ENCODE measurements around the gene TRIM54. TPM values are rescaled to one million over a fixed set of nuclear protein-coding genes. Genes with fewer than 3 reads are reported as not detected.
"Not testable (repeated sequence)": the region's sequence is repeated elsewhere in the genome, so short reads cannot be mapped to it uniquely, and the experiment has no call there.

Gene TRIM54
- total and polyA plus RNA-seq, 12 donors: 1.2 to 47.1 (median 13.9) TPM

DNA sequence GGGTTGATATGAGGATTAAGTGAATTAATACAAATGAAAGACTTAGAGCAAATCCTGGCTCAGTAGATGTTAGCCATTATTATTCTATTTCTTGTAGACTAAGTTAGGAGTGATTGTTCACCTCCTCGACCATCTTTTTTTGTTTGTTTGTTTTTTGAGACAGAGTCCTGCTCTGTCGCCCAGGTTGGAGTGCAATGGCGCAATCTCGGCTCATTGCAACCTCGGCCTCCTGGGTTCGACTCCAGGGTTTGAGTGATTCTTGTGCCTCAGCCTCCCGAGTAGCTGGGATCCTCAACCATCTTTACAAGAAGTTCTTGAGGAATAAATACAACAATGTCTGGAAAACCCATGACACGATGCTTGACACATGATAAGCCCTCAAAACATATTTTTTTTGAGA is 12.7 kb downstream of the TRIM54 start:
- no peak for DNase-seq
- H3K27ac ChIP-seq: no peak overlapping the region
- intact Hi-C loops (cut with DNase I): no loop called here

GRCh38 chr2:27296481-27296880 is 14.3 kb downstream of the TRIM54 start:
- no peak for TF ChIP-seq CTCF (IDR thresholded peaks at IDR 0.05)
- no peak for TF ChIP-seq POLR2A (IDR thresholded peaks at IDR 0.05)
- Histone ChIP-seq H3K4me3 (no peak overlapping the region), H3K27me3 (no peaks in the 10 kb centered on the region), H3K4me1 (replicated peaks in 1 of 2) (peaks cover 19 to 20% of the 10 kb centered on the region in 2 donors), H3K36me3 (replicated peaks in 1 of 2) (no peaks in the 10 kb centered on the region), H3K27ac (no peak overlapping the region), H3K9me3 (replicated peaks in 1 of 3) (no peaks in the 10 kb centered on the region)
- 61 to 84% (median 77%) methylated on average over 4 of the region's 4 CpGs for WGBS, 4 donors
- DNase-seq: no peak
- intact Hi-C loops (cut with DNase I): no loop called here

More for the DNA sequence above, 12.7 kb downstream of the TRIM54 start:
- no peak overlapping the region for H3K4me3 ChIP-seq
- no peaks in the 10 kb centered on the region for H3K36me3 ChIP-seq (replicated peaks in 1 of 2)
- H3K9me3 ChIP-seq (replicated peaks in 1 of 3): no peaks in the 10 kb centered on the region
- WGBS, 4 donors: 90 to 95% (median 92%) methylated on average over 8 of the region's 8 CpGs
- TF ChIP-seq POLR2A (IDR thresholded peaks at IDR 0.05) (no peak), CTCF (IDR thresholded peaks at IDR 0.05) (no peak)
- H3K27me3 ChIP-seq: no peaks in the 10 kb centered on the region
- H3K4me1 ChIP-seq (replicated peaks in 1 of 2): peaks cover 19 to 20% of the 10 kb centered on the region in 2 donors

GRCh38 chr2:27297195-27297594 is 15.0 kb downstream of the TRIM54 start:
- no peak for TF ChIP-seq POLR2A (IDR thresholded peaks at IDR 0.05)
- TF ChIP-seq CTCF (IDR thresholded peaks at IDR 0.05): no peak
- 89 to 95% (median 93%) methylated on average over 3 of the region's 3 CpGs for WGBS, 4 donors
- Histone ChIP-seq H3K4me1 (replicated peaks in 1 of 2) (peaks cover 19% of the 10 kb centered on the region in 2 donors), H3K27me3 (no peaks in the 10 kb centered on the region), H3K27ac (no peak overlapping the region), H3K9me3 (replicated peaks in 1 of 3) (no peaks in the 10 kb centered on the region), H3K4me3 (no peak overlapping the region), H3K36me3 (replicated peaks in 1 of 2) (no peaks in the 10 kb centered on the region)
- no peak for DNase-seq
- intact Hi-C loops (cut with DNase I): no loop called here

DNA sequence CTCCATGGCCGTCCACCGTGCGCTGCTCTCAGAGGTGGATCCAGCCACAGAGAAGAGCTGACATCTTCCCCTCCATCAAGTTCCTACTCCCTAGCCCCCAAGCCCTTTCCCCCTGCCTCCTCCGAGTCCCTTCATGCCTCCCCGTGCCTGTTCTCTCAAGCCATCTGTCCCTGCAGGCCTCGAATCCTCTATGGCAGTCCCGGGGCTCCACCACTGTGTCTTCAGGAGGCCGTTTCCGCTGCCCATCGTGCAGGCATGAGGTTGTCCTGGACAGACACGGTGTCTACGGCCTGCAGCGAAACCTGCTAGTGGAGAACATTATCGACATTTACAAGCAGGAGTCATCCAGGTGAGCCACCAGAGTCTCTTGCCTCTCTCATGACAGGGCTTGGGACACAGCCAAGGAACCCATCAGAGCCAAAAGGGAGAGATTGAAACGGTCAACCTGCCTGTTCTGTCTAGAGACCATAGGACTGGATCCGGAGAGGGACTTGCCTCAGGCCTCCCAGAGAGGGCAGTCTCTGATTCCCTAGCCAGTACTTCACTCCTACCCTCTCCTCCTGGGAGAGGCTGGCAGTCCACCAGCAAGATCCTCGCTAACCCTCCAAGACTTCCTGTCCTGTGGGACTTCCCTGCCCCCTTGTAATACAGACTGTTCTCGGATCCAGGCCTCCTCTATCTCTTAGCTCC is 16.3 kb downstream of the TRIM54 start:
- H3K27me3 ChIP-seq: no peaks in the 10 kb centered on the region
- WGBS, 4 donors: 87 to 92% (median 89%) methylated on average over 17 to 18 of the region's 18 CpGs
- no peak for TF ChIP-seq CTCF (IDR thresholded peaks at IDR 0.05)
- TF ChIP-seq POLR2A (IDR thresholded peaks at IDR 0.05): no peak
- H3K36me3 ChIP-seq (replicated peaks in 1 of 2): no peaks in the 10 kb centered on the region
- peaks cover 6 to 8% of the 10 kb centered on the region in 2 donors for H3K4me1 ChIP-seq (replicated peaks in 1 of 2)
- intact Hi-C loops (cut with DNase I): no loop called here
- no peak overlapping the region for H3K4me3 ChIP-seq
- H3K9me3 ChIP-seq (replicated peaks in 1 of 3): no peaks in the 10 kb centered on the region
- DNase-seq: no peak
- H3K27ac ChIP-seq: no peak overlapping the region

DNA sequence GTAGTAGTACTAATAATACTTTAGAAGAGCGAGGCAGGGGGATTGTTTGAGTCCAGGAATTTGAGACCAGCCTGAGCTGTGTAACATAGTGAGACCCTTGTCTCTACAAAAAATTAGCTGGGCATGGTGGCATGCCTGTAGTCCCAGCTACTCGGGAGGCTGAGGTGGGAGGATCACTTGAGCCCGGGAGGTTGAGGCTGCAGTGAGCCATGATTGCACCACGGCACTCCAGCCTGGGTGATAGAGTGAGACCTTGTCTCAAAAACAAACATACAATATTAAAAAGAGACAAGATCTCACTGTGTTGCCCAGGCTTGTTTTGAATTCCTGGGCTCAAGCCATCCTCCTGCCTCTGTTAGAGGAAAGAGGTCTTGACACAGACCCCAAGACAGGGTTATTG is 18.4 kb downstream of the TRIM54 start:
- H3K9me3 ChIP-seq (replicated peaks in 1 of 3); DNase-seq; H3K27me3 ChIP-seq; H3K36me3 ChIP-seq (replicated peaks in 1 of 2); H3K27ac ChIP-seq; H3K4me1 ChIP-seq (replicated peaks in 1 of 2); H3K4me3 ChIP-seq: not testable (repeated sequence)
- intact Hi-C loops (cut with DNase I): loop anchor here in 1 of 2 donors (5.0 to 10.0 kb wide), 2 partner anchors 56 to 203 kb away; no protein-coding TSS in a partner anchor
- WGBS, 4 donors: 80 to 91% (median 86%) methylated on average over 4 of the region's 4 CpGs

Data from adrenal gland (tissue), 12 donors.